ENCODE measurements around the gene IFNA7. TPM values are rescaled to one million over a fixed set of nuclear protein-coding genes. Genes with fewer than 3 reads are reported as not detected.
"Not testable (repeated sequence)": the region's sequence is repeated elsewhere in the genome, so short reads cannot be mapped to it uniquely, and the experiment has no call there.

IFNA7 gene
- total RNA-seq, 4 donors from 2014 or later: not detected

DNA sequence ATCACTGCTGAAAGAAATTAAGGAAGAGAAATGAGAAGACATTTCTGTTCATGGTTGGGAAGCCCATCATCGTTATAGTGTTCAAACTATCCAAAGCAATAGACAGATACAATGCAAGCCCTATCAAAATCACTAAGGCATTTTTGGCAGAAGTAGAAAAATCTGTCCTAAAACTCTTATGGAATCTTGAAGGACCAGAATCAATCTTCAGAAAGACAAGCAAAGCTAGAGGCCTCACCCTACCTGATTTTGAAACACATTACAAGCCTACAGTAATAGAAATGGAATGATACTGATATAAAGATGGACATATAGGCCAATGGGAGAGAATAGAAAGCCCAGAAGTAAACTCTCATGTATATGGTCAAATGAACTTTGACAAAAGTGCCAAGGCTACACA lies 30.7 kb downstream of the IFNA7 start:
- no peaks in the 10 kb centered on the region for H3K9me3 ChIP-seq
- H3K27me3 ChIP-seq: no peaks in the 10 kb centered on the region
- intact Hi-C loops (cut with DNase I): no loop called here
- H3K27ac ChIP-seq: no peak overlapping the region
- no peaks in the 10 kb centered on the region for H3K4me1 ChIP-seq
- H3K4me3 ChIP-seq (replicated peaks in 1 of 3): no peak overlapping the region
- WGBS, 2 donors: 77 to 80% methylated on average over 1 of the region's 1 CpG
- TF ChIP-seq POLR2A (IDR thresholded peaks at IDR 0.05): no peak
- TF ChIP-seq, protein P1, sequence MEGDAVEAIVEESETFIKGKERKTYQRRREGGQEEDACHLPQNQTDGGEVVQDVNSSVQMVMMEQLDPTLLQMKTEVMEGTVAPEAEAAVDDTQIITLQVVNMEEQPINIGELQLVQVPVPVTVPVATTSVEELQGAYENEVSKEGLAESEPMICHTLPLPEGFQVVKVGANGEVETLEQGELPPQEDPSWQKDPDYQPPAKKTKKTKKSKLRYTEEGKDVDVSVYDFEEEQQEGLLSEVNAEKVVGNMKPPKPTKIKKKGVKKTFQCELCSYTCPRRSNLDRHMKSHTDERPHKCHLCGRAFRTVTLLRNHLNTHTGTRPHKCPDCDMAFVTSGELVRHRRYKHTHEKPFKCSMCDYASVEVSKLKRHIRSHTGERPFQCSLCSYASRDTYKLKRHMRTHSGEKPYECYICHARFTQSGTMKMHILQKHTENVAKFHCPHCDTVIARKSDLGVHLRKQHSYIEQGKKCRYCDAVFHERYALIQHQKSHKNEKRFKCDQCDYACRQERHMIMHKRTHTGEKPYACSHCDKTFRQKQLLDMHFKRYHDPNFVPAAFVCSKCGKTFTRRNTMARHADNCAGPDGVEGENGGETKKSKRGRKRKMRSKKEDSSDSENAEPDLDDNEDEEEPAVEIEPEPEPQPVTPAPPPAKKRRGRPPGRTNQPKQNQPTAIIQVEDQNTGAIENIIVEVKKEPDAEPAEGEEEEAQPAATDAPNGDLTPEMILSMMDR (IDR thresholded peaks at IDR 0.05): no peak
- H3K36me3 ChIP-seq: no peaks in the 10 kb centered on the region
- no peak for DNase-seq

DNA sequence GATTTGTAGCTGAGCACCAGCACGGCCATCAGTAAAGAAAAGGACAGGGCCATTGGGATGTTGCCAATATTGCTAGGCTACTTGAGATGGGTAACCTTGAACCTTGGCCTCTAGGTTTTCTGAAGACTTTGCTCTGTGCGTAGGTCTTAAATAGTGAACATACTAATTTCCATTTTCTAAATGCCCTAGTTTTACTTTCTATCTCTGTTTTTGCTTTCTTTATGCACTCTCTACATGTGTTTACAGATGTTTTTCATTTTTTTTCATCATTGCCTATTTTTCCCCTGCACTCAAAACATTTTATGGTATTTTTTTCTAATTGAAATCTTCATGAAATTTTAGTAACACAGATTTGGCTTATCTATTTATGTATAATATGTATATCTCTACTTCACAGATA lies 35.4 kb downstream of the IFNA7 start, which contains the start of gene IFNA21:
TSS of gene IFNA21 (minus strand) at position 101 of the 400 bp plus-strand sequence. CDS start at position 53, 48 bp downstream.
- H3K9me3 ChIP-seq; H3K27me3 ChIP-seq; H3K4me3 ChIP-seq (replicated peaks in 1 of 3); intact Hi-C loops (cut with DNase I); H3K4me1 ChIP-seq; H3K36me3 ChIP-seq; DNase-seq; H3K27ac ChIP-seq: not testable (repeated sequence)
- WGBS, 2 donors: 98 to 99% methylated on average over 2 of the region's 2 CpGs

DNA sequence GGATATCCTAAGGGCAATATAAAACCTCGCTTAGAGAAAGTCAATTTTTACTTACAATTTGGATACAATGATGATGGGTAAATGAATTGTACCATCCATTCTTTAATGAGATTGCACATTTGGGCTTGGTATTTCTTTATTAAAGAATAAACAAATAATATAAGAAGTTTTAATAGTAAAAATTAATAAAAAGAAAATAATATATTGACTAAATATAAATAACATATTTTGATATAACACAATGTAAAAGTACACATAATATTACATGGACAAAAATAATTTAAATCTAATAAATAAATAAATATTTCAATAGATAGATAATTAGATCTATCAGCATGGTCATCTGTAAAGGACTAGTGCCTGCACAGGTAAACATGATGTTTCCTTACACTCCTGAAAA lies 36.5 kb downstream of the IFNA7 start:
- no peaks in the 10 kb centered on the region for H3K27me3 ChIP-seq
- H3K9me3 ChIP-seq: no peaks in the 10 kb centered on the region
- H3K36me3 ChIP-seq: no peaks in the 10 kb centered on the region
- TF ChIP-seq, protein P1 (IDR thresholded peaks at IDR 0.05): no peak
- TF ChIP-seq POLR2A (IDR thresholded peaks at IDR 0.05): no peak
- H3K4me1 ChIP-seq: no peaks in the 10 kb centered on the region
- H3K27ac ChIP-seq: no peak overlapping the region
- DNase-seq: no peak
- 94 to 98% methylated on average over 1 of the region's 1 CpG for WGBS, 2 donors
- no peak overlapping the region for H3K4me3 ChIP-seq (replicated peaks in 1 of 3)
- intact Hi-C loops (cut with DNase I): no loop called here

DNA sequence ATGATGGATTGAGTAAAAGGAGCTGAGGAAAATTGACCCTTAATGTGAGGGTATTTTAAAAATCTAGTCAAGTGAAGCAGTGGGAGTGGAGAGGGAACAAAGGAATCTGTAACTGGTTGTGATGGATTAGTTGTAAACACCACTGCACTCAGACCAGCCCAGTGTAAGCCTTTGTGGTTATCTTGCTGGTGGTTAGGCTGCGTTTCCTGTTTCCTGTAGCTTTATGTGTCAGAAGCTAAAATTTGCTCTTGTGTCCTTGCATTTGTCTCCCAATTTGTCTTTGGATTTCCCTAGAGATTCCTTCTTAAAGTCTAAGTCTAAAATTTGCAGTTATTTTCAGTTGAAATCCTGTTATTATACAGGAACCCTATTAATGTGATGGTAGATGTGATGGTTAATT lies 41.8 kb downstream of the IFNA7 start:
- Histone ChIP-seq H3K4me3 (replicated peaks in 1 of 3) (no peak overlapping the region), H3K4me1 (no peaks in the 10 kb centered on the region), H3K9me3 (no peaks in the 10 kb centered on the region), H3K27me3 (no peaks in the 10 kb centered on the region), H3K27ac (no peak overlapping the region), H3K36me3 (no peaks in the 10 kb centered on the region)
- DNase-seq: no peak
- TF ChIP-seq POLR2A (IDR thresholded peaks at IDR 0.05): no peak
- TF ChIP-seq, protein P1 (IDR thresholded peaks at IDR 0.05): no peak
- 40 to 50% methylated on average over 1 of the region's 1 CpG for WGBS, 2 donors
- intact Hi-C loops (cut with DNase I): no loop called here

DNA sequence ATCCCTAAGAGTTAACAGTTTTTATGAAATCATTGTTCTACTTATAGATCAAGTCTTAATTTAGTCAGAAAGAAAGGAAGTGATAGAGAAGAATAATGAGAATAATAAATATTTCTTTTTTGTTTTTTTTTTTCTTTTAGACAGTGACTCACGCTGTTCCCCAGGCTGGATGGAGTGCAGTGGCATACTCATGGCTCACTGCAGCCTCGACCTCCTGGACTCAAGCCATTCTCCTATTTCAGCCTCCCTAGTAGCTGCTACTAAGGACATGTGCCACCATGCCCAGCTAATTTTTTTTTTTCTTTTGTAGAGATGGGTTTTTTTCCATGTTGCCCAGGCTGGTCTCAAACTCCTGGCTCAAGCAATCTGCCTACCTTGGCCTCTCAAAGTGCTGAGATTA lies 46.5 kb downstream of the IFNA7 start:
- TF ChIP-seq POLR2A (IDR thresholded peaks at IDR 0.05): no peak
- TF ChIP-seq, protein P1 (IDR thresholded peaks at IDR 0.05): no peak
- intact Hi-C loops (cut with DNase I): no loop called here
- Histone ChIP-seq H3K4me3 (replicated peaks in 1 of 3) (no peak overlapping the region), H3K4me1 (no peaks in the 10 kb centered on the region), H3K27ac (no peak overlapping the region), H3K9me3 (no peaks in the 10 kb centered on the region), H3K27me3 (no peaks in the 10 kb centered on the region), H3K36me3 (no peaks in the 10 kb centered on the region)
- WGBS, 2 donors: 78 to 79% methylated on average over 2 of the region's 2 CpGs
- no peak for DNase-seq
